Hepatocyte (in vitro differentiated cells): ENCODE measurements around the gene CHRNA4. TPM values are rescaled to one million over a fixed set of nuclear protein-coding genes. Genes with fewer than 3 reads are reported as not detected.

Source experiments
- DNase-seq: peaks from one replicate; pipeline ENCODE4 v3.0.0-alpha.2; 2016; ENCODE audit warnings: low spot score
- H2AFZ ChIP-seq: fragments of 200-600 bp; sonication (generic); 2 replicates; pipeline ENCODE4 v1.6.0; 2016; ENCODE audit warnings: antibody characterized with exemption, mild to moderate bottlenecking
- H3K27ac ChIP-seq: fragments of 200-600 bp; sonication (generic); 2 replicates; pipeline ENCODE4 v1.5.1; 2016; ENCODE audit warnings: mild to moderate bottlenecking
- H3K27me3 ChIP-seq: fragments of 200-600 bp; sonication (generic); 2 replicates; pipeline ENCODE4 v1.6.1; 2016
- H3K36me3 ChIP-seq: fragments of 200-600 bp; sonication (generic); replicated peaks from 2 replicates; pipeline ENCODE4 v1.5.1; 2016; ENCODE audit warnings: low read depth; ENCODE audit not compliant: insufficient read depth
- H3K4me1 ChIP-seq: fragments of 200-600 bp; sonication (generic); 2 replicates; pipeline ENCODE4 v1.5.1; 2016; ENCODE audit warnings: mild to moderate bottlenecking, moderate library complexity; ENCODE audit not compliant: insufficient read depth
- H3K4me2 ChIP-seq: fragments of 200-600 bp; sonication (generic); 2 replicates; pipeline ENCODE4 v1.6.0; 2016
- H3K4me3 ChIP-seq: fragments of 200-600 bp; sonication (generic); 2 replicates; pipeline ENCODE4 v1.5.1; 2016; ENCODE audit warnings: mild to moderate bottlenecking
- H3K79me2 ChIP-seq: fragments of 200-600 bp; sonication (generic); 2 replicates; pipeline ENCODE4 v1.6.0; 2017; ENCODE audit warnings: mild to moderate bottlenecking
- H3K9me2 ChIP-seq: fragments of 200-600 bp; sonication (generic); replicated peaks from 2 replicates; pipeline ENCODE4 v1.6.0; 2017; ENCODE audit warnings: mild to moderate bottlenecking; ENCODE audit not compliant: insufficient read depth
- H3K9me3 ChIP-seq: fragments of 200-600 bp; sonication (generic); 2 replicates; pipeline ENCODE4 v1.5.1; 2016; ENCODE audit warnings: low read depth, mild to moderate bottlenecking
- H4K20me1 ChIP-seq: fragments of 200-600 bp; sonication (generic); 2 replicates; pipeline ENCODE4 v1.6.0; 2016; ENCODE audit warnings: mild to moderate bottlenecking; ENCODE audit not compliant: insufficient read depth, poor library complexity, severe bottlenecking
- EZH2 ChIP-seq: fragments of 200-600 bp; sonication (generic); IDR thresholded peaks from 2 replicates; pipeline ENCODE4 v1.6.1; 2016; ENCODE audit warnings: antibody characterized with exemption, mild to moderate bottlenecking, borderline replicate concordance
- EZH2phosphoT487 ChIP-seq: fragments of 200-600 bp; sonication (generic); IDR thresholded peaks from one replicate; pipeline ENCODE4 v1.6.1; 2018; ENCODE audit warnings: antibody characterized with exemption, mild to moderate bottlenecking, low read depth, moderate library complexity; ENCODE audit not compliant: unreplicated experiment, severe bottlenecking
- WGBS: methylation state at CpG from one replicate; pipeline ENCODE4 v1.1.6; 2016; ENCODE audit warnings: low lambda C conversion rate; ENCODE audit errors: missing lambda C conversion rate; 5-methylcytosine and 5-hydroxymethylcytosine counted together
- polyA plus RNA-seq: library from polyadenylated mRNA; unstranded; fragments of >200 nt; fragmentation: Nextera tagmentation; extraction: Ambion mirVana; gene quantifications from 2 replicates; pipeline ENCODE4 v1.2.1, GENCODE V29; 2016
- total RNA-seq: library from RNA; depleted of rRNA; stranded (reverse); fragments of >200 nt; gene quantifications from 2 replicates; pipeline ENCODE4 v1.2.3, GENCODE V29; 2014
- TF ChIP-seq, protein P1 (sequence below): fragments of 200-600 bp; sonication (generic); IDR thresholded peaks from 2 replicates; pipeline ENCODE4 v1.5.1; 2016; ENCODE audit warnings: antibody characterized with exemption, mild to moderate bottlenecking; ENCODE audit not compliant: poor library complexity

The CHRNA4 gene
- total and polyA plus RNA-seq, 2 experiments from 2014 or later: 0.25 TPM; not detected in 1

- no peaks in the 10 kb centered on the region for H3K27me3 ChIP-seq
- no peaks in the 10 kb centered on the region for H3K9me3 ChIP-seq
- DNase-seq: no peak
- no peak overlapping the region for H3K4me3 ChIP-seq
- H4K20me1 ChIP-seq: no peaks in the 10 kb centered on the region
- WGBS: 95% methylated on average over 8 of the region's 8 CpGs
- H3K4me1 ChIP-seq: no peaks in the 10 kb centered on the region
- H2AFZ ChIP-seq: no peak overlapping the region
- TF ChIP-seq, protein P1, sequence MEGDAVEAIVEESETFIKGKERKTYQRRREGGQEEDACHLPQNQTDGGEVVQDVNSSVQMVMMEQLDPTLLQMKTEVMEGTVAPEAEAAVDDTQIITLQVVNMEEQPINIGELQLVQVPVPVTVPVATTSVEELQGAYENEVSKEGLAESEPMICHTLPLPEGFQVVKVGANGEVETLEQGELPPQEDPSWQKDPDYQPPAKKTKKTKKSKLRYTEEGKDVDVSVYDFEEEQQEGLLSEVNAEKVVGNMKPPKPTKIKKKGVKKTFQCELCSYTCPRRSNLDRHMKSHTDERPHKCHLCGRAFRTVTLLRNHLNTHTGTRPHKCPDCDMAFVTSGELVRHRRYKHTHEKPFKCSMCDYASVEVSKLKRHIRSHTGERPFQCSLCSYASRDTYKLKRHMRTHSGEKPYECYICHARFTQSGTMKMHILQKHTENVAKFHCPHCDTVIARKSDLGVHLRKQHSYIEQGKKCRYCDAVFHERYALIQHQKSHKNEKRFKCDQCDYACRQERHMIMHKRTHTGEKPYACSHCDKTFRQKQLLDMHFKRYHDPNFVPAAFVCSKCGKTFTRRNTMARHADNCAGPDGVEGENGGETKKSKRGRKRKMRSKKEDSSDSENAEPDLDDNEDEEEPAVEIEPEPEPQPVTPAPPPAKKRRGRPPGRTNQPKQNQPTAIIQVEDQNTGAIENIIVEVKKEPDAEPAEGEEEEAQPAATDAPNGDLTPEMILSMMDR: no peak
- TF ChIP-seq EZH2 (no peak), EZH2phosphoT487 (no peak)
- H3K4me2 ChIP-seq: no peak overlapping the region
- H3K9me2 ChIP-seq: no peaks in the 10 kb centered on the region
- no peak overlapping the region for H3K27ac ChIP-seq
- H3K36me3 ChIP-seq: no peaks in the 10 kb centered on the region
- no peaks in the 10 kb centered on the region for H3K79me2 ChIP-seq
These were observed 29.3 kb downstream of the CHRNA4 start for GRCh38 chr20:63331741-63332400.

- H3K27ac ChIP-seq: no peak overlapping the region
- no peaks in the 10 kb centered on the region for H3K9me2 ChIP-seq
- H3K4me1 ChIP-seq: no peaks in the 10 kb centered on the region
- H3K79me2 ChIP-seq: no peaks in the 10 kb centered on the region
- no peaks in the 10 kb centered on the region for H4K20me1 ChIP-seq
- no peak overlapping the region for H3K4me3 ChIP-seq
- whole genome bisulfite sequencing: 64% methylated on average over 13 of the region's 13 CpGs
- no peaks in the 10 kb centered on the region for H3K36me3 ChIP-seq
- DNase-seq: peak; percentile 62
- H2AFZ ChIP-seq: no peak overlapping the region
- no peaks in the 10 kb centered on the region for H3K27me3 ChIP-seq
- no peak overlapping the region for H3K4me2 ChIP-seq
- H3K9me3 ChIP-seq: no peaks in the 10 kb centered on the region
- TF ChIP-seq, protein P1: no peak
- TF ChIP-seq EZH2 (no peak), EZH2phosphoT487 (no peak)
These were observed 30.2 kb downstream of the CHRNA4 start for GRCh38 chr20:63330940-63331339.

DNA sequence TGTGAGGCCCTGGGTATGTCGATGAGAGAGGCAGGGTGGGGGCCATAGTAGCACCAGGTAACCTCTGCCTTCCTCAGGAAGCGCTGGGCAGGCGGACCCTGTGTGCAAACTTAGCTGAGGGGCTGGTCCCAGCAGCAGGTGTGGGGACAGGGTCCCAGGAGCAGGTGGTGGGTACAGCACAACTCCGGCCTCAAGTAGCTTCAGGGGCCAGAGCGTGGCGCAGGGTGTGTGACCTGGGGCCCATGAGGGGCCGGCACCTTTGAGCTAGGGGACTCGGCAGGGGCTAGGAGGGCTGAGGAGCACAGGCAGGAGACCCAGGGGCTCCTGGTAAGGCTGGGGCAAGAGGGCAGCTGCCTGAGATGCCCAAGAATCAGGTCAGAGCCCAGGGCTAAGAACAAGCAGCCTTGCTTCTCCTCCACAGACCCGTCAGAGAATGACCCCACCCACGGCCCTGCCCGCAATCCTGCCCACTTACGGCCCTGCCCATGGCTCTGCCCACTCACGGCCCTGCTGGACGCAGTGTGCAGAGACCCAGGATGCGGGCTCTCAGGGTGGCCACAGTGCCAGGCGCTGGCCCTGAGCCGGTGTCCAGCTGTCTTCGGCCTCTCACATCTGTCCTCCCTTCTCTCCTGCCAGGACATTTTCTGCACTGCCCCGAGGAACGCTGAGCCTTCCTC, 30.9 kb downstream of the CHRNA4 start:
- no peak overlapping the region for H2AFZ ChIP-seq
- no peaks in the 10 kb centered on the region for H3K9me3 ChIP-seq
- 91% methylated on average over 20 of the region's 20 CpGs for WGBS
- no peak for DNase-seq
- no peak overlapping the region for H3K4me2 ChIP-seq
- no peak for TF ChIP-seq EZH2
- TF ChIP-seq, protein P1: no peak
- TF ChIP-seq EZH2phosphoT487: no peak
- no peaks in the 10 kb centered on the region for H3K4me1 ChIP-seq
- H3K79me2 ChIP-seq: no peaks in the 10 kb centered on the region
- H4K20me1 ChIP-seq: no peaks in the 10 kb centered on the region
- H3K36me3 ChIP-seq: no peaks in the 10 kb centered on the region
- no peak overlapping the region for H3K4me3 ChIP-seq
- no peak overlapping the region for H3K27ac ChIP-seq
- H3K9me2 ChIP-seq: no peaks in the 10 kb centered on the region
- H3K27me3 ChIP-seq: no peaks in the 10 kb centered on the region
